Body of pancreas (tissue), 4 donors: Measurements from ENCODE around the gene IL17RA.

ENCODE experiments used
- CTCF ChIP-seq, 7 experiments: fragments of 450-650 bp in 4 of 7; fragments of 200-600 bp in 3 of 7; sonication (generic) in 3 of 7; IDR thresholded peaks; one replicate each; pipeline ENCODE4 v1.5.1; 2016 to 2019; ENCODE audit warnings: antibody characterized with exemption in 7 of 7
- POLR2A ChIP-seq, 3 donors: fragments of 450-650 bp; IDR thresholded peaks; one replicate each; pipeline ENCODE4 v1.6.1; 2016; ENCODE audit warnings: antibody characterized with exemption in 3 of 3, mild to moderate bottlenecking in 2 of 3

- no peak for TF ChIP-seq CTCF (IDR thresholded peaks at IDR 0.05)
- TF ChIP-seq POLR2A (IDR thresholded peaks at IDR 0.05), result no peak
These were observed 11.9 kb upstream of the IL17RA start for GRCh38 chr22:17072877-17073276.
